ENCODE measurements around the gene GJA4. TPM values are rescaled to one million over a fixed set of nuclear protein-coding genes. Genes with fewer than 3 reads are reported as not detected.

Gene GJA4
- total RNA-seq, 3 donors from 2014 or later (not counting 1 experiment from before 2014, with no cell fraction given): not detected

- 78% methylated on average over 7 of the region's 7 CpGs for WGBS (ENCODE audit: insufficient coverage)
- H3K9me3 ChIP-seq (ENCODE audit: control insufficient read depth, insufficient read depth, low read length): no peaks in the 10 kb centered on the region
- Mint-ChIP-seq H3K4me3 (no peak overlapping the region), H3K4me1 (peaks cover 0 to 6% of the 10 kb centered on the region in 2 donors), H3K27ac (no peak overlapping the region), H3K27me3 (ENCODE audit: low read depth in 2 of 2) (peaks cover 9 to 14% of the 10 kb centered on the region in 2 donors), H3K36me3 (no peaks in the 10 kb centered on the region), H3K9me3 (no peaks in the 10 kb centered on the region)
- no peak overlapping the region for H3K27ac ChIP-seq (ENCODE audit: low read length)
- DNase-seq (no peak), ATAC-seq (no peak)
- H3K36me3 ChIP-seq (ENCODE audit: control insufficient read depth, insufficient read depth, low read length): no peaks in the 10 kb centered on the region
- intact Hi-C loops (cut with micrococcal nuclease): no loop called here
- H3K4me1 ChIP-seq (ENCODE audit: control insufficient read depth, insufficient read depth, low read length): no peaks in the 10 kb centered on the region
- H3K27me3 ChIP-seq (ENCODE audit: control insufficient read depth, insufficient read depth, low read length): peaks cover 3% of the 10 kb centered on the region
- H3K4me3 ChIP-seq (ENCODE audit: low read length): no peak overlapping the region
- no peak for TF ChIP-seq CTCF (IDR thresholded peaks at IDR 0.05)
Observed at GRCh38 chr1:34762474-34763141, 30.2 kb upstream of the GJA4 start.

- Histone ChIP-seq H3K4me1 (ENCODE audit: control insufficient read depth, insufficient read depth, low read length) (no peaks in the 10 kb centered on the region), H3K36me3 (ENCODE audit: control insufficient read depth, insufficient read depth, low read length) (no peaks in the 10 kb centered on the region), H3K27ac (ENCODE audit: low read length) (no peak overlapping the region), H3K9me3 (ENCODE audit: control insufficient read depth, insufficient read depth, low read length) (no peaks in the 10 kb centered on the region), H3K4me3 (ENCODE audit: low read length) (no peak overlapping the region), H3K27me3 (ENCODE audit: control insufficient read depth, insufficient read depth, low read length) (peaks cover 5% of the 10 kb centered on the region)
- no peaks in the 10 kb centered on the region for H3K9me3 Mint-ChIP-seq
- peaks cover 0 to 6% of the 10 kb centered on the region in 2 donors for H3K4me1 Mint-ChIP-seq
- no peak overlapping the region for H3K4me3 Mint-ChIP-seq
- ATAC-seq (no peak), DNase-seq (no peak)
- H3K27ac Mint-ChIP-seq: no peak overlapping the region
- H3K36me3 Mint-ChIP-seq: no peaks in the 10 kb centered on the region
- TF ChIP-seq CTCF (IDR thresholded peaks at IDR 0.05): no peak
- intact Hi-C loops (cut with micrococcal nuclease): no loop called here
- 55% methylated on average over 7 of the region's 8 CpGs for WGBS (ENCODE audit: insufficient coverage)
- peaks cover 9% of the 10 kb centered on the region in 2 donors for H3K27me3 Mint-ChIP-seq (ENCODE audit: low read depth in 2 of 2)
Observed at GRCh38 chr1:34763142-34763781, 29.5 kb upstream of the GJA4 start.

- intact Hi-C loops (cut with micrococcal nuclease): no loop called here
- Histone ChIP-seq H3K27ac (ENCODE audit: low read length) (no peak overlapping the region), H3K4me1 (ENCODE audit: control insufficient read depth, insufficient read depth, low read length) (no peaks in the 10 kb centered on the region), H3K9me3 (ENCODE audit: control insufficient read depth, insufficient read depth, low read length) (no peaks in the 10 kb centered on the region), H3K36me3 (ENCODE audit: control insufficient read depth, insufficient read depth, low read length) (no peaks in the 10 kb centered on the region), H3K27me3 (ENCODE audit: control insufficient read depth, insufficient read depth, low read length) (peaks cover 5% of the 10 kb centered on the region), H3K4me3 (ENCODE audit: low read length) (no peak overlapping the region)
- Mint-ChIP-seq H3K36me3 (no peaks in the 10 kb centered on the region), H3K9me3 (no peaks in the 10 kb centered on the region), H3K27me3 (ENCODE audit: low read depth in 2 of 2) (peaks cover 0 to 5% of the 10 kb centered on the region in 2 donors), H3K4me3 (no peak overlapping the region), H3K4me1 (no peaks in the 10 kb centered on the region), H3K27ac (no peak overlapping the region)
- DNase-seq (no peak), ATAC-seq (no peak)
- no peak for TF ChIP-seq CTCF (IDR thresholded peaks at IDR 0.05)
- WGBS (ENCODE audit: insufficient coverage): 94% methylated on average over 2 of the region's 3 CpGs
Observed at GRCh38 chr1:34768856-34769255, 23.9 kb upstream of the GJA4 start.
